HG03457 (cell line): ENCODE measurements around the gene OR2K2.
"Not testable (repeated sequence)": the region's sequence is repeated elsewhere in the genome, so short reads cannot be mapped to it uniquely, and the experiment has no call there.

Experiments used
- ATAC-seq: cut with Tn5 transposase; IDR thresholded peaks from one replicate; pipeline ENCODE4 v1.9.1; 2021; ENCODE audit warnings: moderate number of reproducible peaks; ENCODE audit not compliant: unreplicated experiment

Gene OR2K2

GRCh38 chr9:111330124-111330523 is at the start of gene OR2K2:
Gene OR2K2, minus strand, starts transcription at chr9:111330224. Its CDS starts 1,791 bp downstream, at chr9:111328433.
- ATAC-seq = no peak

GRCh38 chr9:111375817-111376564 is 46.0 kb upstream of the OR2K2 start:
- ATAC-seq = no peak

GRCh38 chr9:111375062-111375461 is 45.0 kb upstream of the OR2K2 start:
- ATAC-seq = no peak

GRCh38 chr9:111372297-111372696 is 42.3 kb upstream of the OR2K2 start:
- no peak for ATAC-seq

- no peak for ATAC-seq
These were observed 37.0 kb upstream of the OR2K2 start for GRCh38 chr9:111366978-111367377.

- ATAC-seq = no peak
These were observed 32.5 kb upstream of the OR2K2 start for GRCh38 chr9:111362526-111362925.

GRCh38 chr9:111360881-111361280 is 30.9 kb upstream of the OR2K2 start:
- ATAC-seq = peak; percentile 62

- ATAC-seq = no peak
These were observed 26.6 kb upstream of the OR2K2 start for GRCh38 chr9:111356481-111357244.

- ATAC-seq = no peak
These were observed 22.5 kb upstream of the OR2K2 start for GRCh38 chr9:111352545-111352944.

GRCh38 chr9:111350556-111350955 is 20.5 kb upstream of the OR2K2 start:
- ATAC-seq = no peak

- ATAC-seq = no peak
These were observed 19.7 kb upstream of the OR2K2 start for GRCh38 chr9:111349766-111350165.

- no peak for ATAC-seq
These were observed 18.8 kb upstream of the OR2K2 start for GRCh38 chr9:111348821-111349271.

GRCh38 chr9:111334318-111334863 is 4.4 kb upstream of the OR2K2 start:
- not testable (repeated sequence) for ATAC-seq

GRCh38 chr9:111320631-111321030 is 9.4 kb downstream of the OR2K2 start:
- no peak for ATAC-seq

- no peak for ATAC-seq
These were observed 13.2 kb downstream of the OR2K2 start for GRCh38 chr9:111316796-111317195.

GRCh38 chr9:111305914-111306313 is 24.1 kb downstream of the OR2K2 start:
- ATAC-seq = no peak

- ATAC-seq = not testable (repeated sequence)
These were observed 26.0 kb downstream of the OR2K2 start for GRCh38 chr9:111304000-111304399.

GRCh38 chr9:111301195-111301594 is 28.8 kb downstream of the OR2K2 start:
- ATAC-seq = no peak

- no peak for ATAC-seq
These were observed 29.8 kb downstream of the OR2K2 start for GRCh38 chr9:111300140-111300735.

- not testable (repeated sequence) for ATAC-seq
These were observed 30.4 kb downstream of the OR2K2 start for GRCh38 chr9:111299599-111299966.
